ENCODE measurements around the gene CCL20. TPM values are rescaled to one million over a fixed set of nuclear protein-coding genes. Genes with fewer than 3 reads are reported as not detected.
"Not testable (repeated sequence)": the region's sequence is repeated elsewhere in the genome, so short reads cannot be mapped to it uniquely, and the experiment has no call there.

CCL20 gene
- total RNA-seq, 1 donor from 2014 or later, result 3.3 TPM

- DNase-seq (ENCODE audit: low read depth in 2 of 2), result no peak
Measured at GRCh38 chr2:227834423-227834822, 20.8 kb downstream of the CCL20 start.

GRCh38 chr2:227834916-227835650, 21.4 kb downstream of the CCL20 start:
- DNase-seq (ENCODE audit: low read depth in 2 of 2), result no peak

GRCh38 chr2:227839339-227840129, 25.9 kb downstream of the CCL20 start:
- not testable (repeated sequence) for DNase-seq (ENCODE audit: low read depth in 2 of 2)

- DNase-seq (ENCODE audit: low read depth in 2 of 2), result no peak
Measured at GRCh38 chr2:227846831-227847230, 33.2 kb downstream of the CCL20 start.

- no peak for DNase-seq (ENCODE audit: low read depth in 2 of 2)
Measured at GRCh38 chr2:227848146-227848545, 34.5 kb downstream of the CCL20 start.

GRCh38 chr2:227848586-227848985, 34.9 kb downstream of the CCL20 start:
- DNase-seq (ENCODE audit: low read depth in 2 of 2), result no peak

- peak in 1 of 2 donors; percentile 19 for DNase-seq (ENCODE audit: low read depth in 2 of 2)
Measured at GRCh38 chr2:227849906-227850305, 36.3 kb downstream of the CCL20 start.

- no peak for DNase-seq (ENCODE audit: low read depth in 2 of 2)
Measured at GRCh38 chr2:227853204-227853629, 39.6 kb downstream of the CCL20 start.

- DNase-seq (ENCODE audit: low read depth in 2 of 2), result no peak
Measured at GRCh38 chr2:227853765-227854271, 40.2 kb downstream of the CCL20 start.

GRCh38 chr2:227855440-227855839, 41.8 kb downstream of the CCL20 start:
- DNase-seq (ENCODE audit: low read depth in 2 of 2), result peak in 1 of 2 donors; percentile 43

GRCh38 chr2:227856697-227857096, 43.1 kb downstream of the CCL20 start:
- DNase-seq (ENCODE audit: low read depth in 2 of 2), result no peak

GRCh38 chr2:227860221-227860641, 46.6 kb downstream of the CCL20 start:
- DNase-seq (ENCODE audit: low read depth in 2 of 2), result no peak

GRCh38 chr2:227861011-227861410, 47.4 kb downstream of the CCL20 start:
- DNase-seq (ENCODE audit: low read depth in 2 of 2), result no peak

- DNase-seq (ENCODE audit: low read depth in 2 of 2), result peak; percentile 53 to 79
Measured at GRCh38 chr2:227862227-227862740, 48.6 kb downstream of the CCL20 start.

GRCh38 chr2:227862741-227863588, 49.3 kb downstream of the CCL20 start:
- peak; percentile 20 to 75 for DNase-seq (ENCODE audit: low read depth in 2 of 2)

GRCh38 chr2:227864161-227864756, 50.6 kb downstream of the CCL20 start:
- no peak for DNase-seq (ENCODE audit: low read depth in 2 of 2)

- no peak for DNase-seq (ENCODE audit: low read depth in 2 of 2)
Measured at GRCh38 chr2:227865291-227865690, 51.6 kb downstream of the CCL20 start.

All from dermis microvascular lymphatic vessel endothelial cell (primary cell).